Hematopoietic multipotent progenitor cell (in vitro differentiated cells): Measurements from ENCODE around the gene HCN3. TPM values are rescaled to one million over a fixed set of nuclear protein-coding genes. Genes with fewer than 3 reads are reported as not detected.
A peak's percentile ranks its signal among the peaks of the same experiment; 100 is the strongest.

Experiments used
- DNase-seq, 3 donors: peaks; one replicate each; pipeline ENCODE4 v3.0.0-alpha.2; 2011 to 2015; ENCODE audit warnings: low read depth in 2 of 3, low spot score in 2 of 3
- total RNA-seq: library from RNA; depleted of rRNA; stranded (reverse); fragments of >200 nt; gene quantifications from one replicate; pipeline ENCODE4 v1.2.3, GENCODE V29; 2012

Gene HCN3
- total RNA-seq, 1 donor = 4.6 TPM

- peak; percentile 87 to 99 (median 99) for DNase-seq
Observed at GRCh38 chr1:155308493-155309422, 31.5 kb downstream of the HCN3 start, which contains the start of gene FDPS. FDPS (plus strand) TSS chr1:155308866; CDS start chr1:155309790, 924 bp downstream.

- peak in 2 of 3 donors; percentile 14 to 15 for DNase-seq
Observed at GRCh38 chr1:155309423-155310021, 32.3 kb downstream of the HCN3 start.

- no peak for DNase-seq
Observed at GRCh38 chr1:155313261-155313660, 36.0 kb downstream of the HCN3 start.

GRCh38 chr1:155316922-155317321 lies 39.7 kb downstream of the HCN3 start:
- no peak for DNase-seq

DNA sequence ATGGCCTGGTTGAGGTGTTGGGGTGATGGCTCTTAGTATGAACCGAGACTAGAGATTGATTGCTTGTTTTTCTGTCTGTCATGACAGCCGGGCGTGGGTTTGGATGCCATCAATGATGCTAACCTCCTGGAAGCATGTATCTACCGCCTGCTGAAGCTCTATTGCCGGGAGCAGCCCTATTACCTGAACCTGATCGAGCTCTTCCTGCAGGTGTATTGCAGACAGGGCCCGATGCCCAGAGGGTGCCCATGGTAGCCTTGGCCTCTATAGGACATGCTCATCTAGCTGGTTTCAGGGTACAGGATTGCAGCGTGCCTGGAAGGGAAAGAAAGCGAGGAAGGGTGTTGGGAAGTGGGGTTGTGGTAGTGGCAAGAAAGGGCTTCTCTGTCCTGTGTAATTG lies 40.8 kb downstream of the HCN3 start:
- no peak for DNase-seq

- DNase-seq = no peak
Observed at GRCh38 chr1:155319536-155319935, 42.3 kb downstream of the HCN3 start.

GRCh38 chr1:155320252-155320651 lies 43.0 kb downstream of the HCN3 start:
- DNase-seq = no peak

DNA sequence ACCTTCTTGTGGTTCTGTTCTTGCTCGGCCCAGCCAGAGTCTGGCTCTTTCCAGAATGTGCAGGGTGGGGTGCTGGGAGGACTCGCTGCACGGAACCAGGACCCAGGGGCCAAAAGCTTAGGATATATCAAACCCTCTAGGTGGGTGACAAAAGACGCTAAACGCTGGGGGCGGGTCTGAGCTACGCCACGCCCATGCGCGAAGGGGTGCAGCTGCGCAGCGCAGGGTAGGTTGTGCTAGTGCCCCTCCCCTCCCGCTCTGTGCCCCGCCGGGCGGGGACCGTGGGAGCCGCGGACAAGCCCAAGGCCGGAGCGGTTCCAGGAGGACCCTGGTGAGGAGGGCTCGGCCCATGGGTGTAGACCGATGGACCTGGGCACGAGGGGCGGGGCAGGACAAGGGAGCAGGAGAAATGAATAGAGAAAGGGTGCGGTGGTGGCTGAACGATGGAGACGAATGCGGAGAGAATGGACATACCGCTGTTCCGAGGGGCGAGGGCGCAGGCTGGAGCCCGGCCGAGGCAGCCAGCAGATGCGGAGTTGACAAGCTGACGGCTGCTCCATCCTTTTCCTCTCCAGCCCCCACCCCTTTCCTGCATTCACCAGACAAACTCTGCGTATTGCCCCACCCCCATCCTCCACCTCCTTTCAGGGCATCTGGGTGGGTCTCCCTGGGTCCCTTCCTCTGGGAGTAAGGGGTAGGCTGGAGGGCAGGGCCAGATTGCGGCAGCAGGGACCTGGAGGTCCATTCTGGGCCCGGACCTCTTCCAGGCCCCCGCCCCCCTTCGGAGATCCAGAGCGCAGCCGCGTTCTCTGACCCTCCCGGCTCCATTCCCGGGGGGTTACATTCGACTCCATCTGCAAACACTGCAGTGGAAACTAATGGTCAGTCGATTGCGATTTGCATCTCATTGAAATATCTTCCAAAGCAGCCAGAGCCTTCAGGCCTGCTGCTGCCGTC lies 43.7 kb downstream of the HCN3 start, which contains the start of gene RUSC1:
RUSC1 (plus strand) TSS at position 234 of the 957 bp plus-strand sequence. CDS start 880 bp downstream, outside the sequence.
- peak in 2 of 3 donors; percentile 72 to 84 for DNase-seq

- no peak for DNase-seq
Observed at GRCh38 chr1:155321639-155322503, 44.6 kb downstream of the HCN3 start.

DNA sequence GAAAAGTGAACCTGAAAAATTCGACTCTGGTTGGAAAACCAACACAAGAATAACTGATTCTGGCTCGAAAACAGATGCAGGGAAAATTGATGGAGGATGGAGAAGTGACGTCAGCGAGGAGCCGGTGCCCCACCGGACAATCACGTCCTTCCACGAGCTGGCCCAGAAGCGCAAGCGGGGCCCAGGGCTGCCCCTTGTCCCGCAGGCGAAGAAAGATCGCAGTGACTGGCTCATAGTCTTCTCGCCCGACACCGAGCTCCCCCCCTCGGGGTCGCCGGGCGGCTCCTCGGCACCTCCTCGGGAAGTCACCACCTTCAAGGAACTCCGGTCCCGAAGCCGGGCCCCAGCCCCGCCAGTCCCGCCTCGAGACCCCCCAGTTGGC lies 45.3 kb downstream of the HCN3 start:
- peak in 1 of 3 donors; percentile 9 for DNase-seq

GRCh38 chr1:155322953-155323728 lies 45.9 kb downstream of the HCN3 start:
- peak; percentile 72 to 90 (median 81) for DNase-seq

GRCh38 chr1:155323729-155324036 lies 46.4 kb downstream of the HCN3 start:
- DNase-seq = peak; percentile 54 to 87 (median 81)

- peak; percentile 66 to 89 (median 88) for DNase-seq
Observed at GRCh38 chr1:155324037-155324716, 46.9 kb downstream of the HCN3 start.

DNA sequence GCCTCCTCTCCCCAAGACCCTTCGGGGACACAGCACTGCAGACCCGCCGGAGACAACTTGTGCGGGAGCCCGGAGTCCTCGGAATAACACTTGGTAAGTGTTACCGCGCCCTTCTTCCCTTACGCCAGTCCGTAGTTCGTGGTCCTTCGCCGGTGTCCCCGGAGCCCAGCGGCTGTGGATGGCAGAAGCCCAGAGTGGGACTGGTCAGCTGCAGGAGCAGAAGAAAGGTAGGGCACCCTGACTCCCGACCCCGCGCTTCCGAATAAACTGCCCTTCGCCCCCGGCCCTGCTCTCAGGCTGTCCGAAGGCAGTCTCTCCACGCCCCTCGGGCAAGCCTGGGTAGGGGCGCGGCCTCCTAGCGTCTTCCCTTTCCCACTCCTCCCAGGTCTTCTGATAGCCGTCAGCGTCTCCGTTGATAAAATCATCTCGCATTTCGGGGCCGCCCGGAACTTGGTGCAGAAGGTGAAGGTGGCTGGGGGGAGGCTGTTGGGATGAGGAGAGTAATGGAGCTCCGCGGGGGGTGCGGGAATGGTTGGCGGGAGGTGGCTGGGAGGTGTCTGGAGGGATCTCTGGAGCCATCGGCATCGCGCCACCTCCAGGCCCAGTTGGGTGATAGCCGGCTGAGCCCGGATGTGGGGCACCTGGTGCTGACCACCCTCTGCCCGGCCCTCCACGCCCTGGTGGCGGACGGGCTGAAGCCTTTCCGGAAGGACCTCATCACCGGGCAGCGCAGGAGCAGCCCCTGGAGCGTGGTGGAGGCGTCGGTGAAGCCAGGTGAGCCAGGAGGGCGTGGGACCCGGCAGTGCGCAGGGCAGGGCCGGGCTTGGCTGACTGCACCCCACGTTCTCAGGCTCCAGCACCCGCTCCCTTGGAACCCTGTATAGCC lies 47.7 kb downstream of the HCN3 start:
- peak in 2 of 3 donors; percentile 10 to 25 for DNase-seq

DNA sequence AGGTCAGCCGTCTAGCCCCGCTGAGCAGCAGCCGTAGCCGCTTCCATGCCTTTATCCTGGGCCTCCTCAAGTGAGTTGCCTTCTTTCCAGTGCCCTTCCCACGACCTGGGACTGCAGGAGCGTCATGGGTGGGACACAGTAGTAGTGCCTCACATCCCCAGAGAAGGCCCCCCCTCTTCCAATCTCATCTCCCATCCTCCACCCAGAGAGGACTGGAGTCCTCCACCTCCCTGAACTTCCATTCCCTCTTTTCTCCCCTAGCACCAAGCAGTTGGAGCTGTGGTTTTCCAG lies 48.3 kb downstream of the HCN3 start:
- DNase-seq = no peak

GRCh38 chr1:155326020-155326526 lies 48.8 kb downstream of the HCN3 start:
- DNase-seq = no peak

DNA sequence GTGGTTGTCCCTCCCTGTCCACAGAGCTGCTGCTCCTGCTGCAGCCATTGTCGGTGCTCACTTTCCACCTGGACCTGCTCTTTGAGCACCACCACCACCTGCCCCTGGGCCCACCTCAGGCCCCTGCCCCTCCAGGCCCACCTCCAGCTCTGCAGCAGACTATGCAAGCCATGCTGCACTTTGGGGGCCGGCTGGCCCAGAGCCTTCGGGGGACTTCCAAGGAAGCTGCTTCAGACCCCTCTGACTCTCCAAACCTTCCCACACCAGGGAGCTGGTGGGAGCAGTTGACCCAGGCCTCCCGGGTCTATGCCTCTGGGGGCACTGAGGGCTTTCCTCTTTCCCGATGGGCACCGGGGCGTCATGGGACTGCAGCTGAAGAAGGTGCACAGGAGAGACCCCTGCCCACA lies 49.4 kb downstream of the HCN3 start:
- no peak for DNase-seq
